Fibroblast of mammary gland (primary cell): ENCODE results near the gene GALNT10.

Source experiments
- DNase-seq: peaks from one replicate; pipeline ENCODE4 v3.0.0-alpha.2; 2010; ENCODE audit warnings: low read depth
- H3K4me3 ChIP-seq: 2 replicates; pipeline ENCODE4 v1.5.1; 2011; ENCODE audit warnings: low read depth, mild to moderate bottlenecking, low read length, moderate library complexity; ENCODE audit not compliant: control insufficient read depth
- TF ChIP-seq, protein P1 (sequence below): conservative IDR thresholded peaks from 2 replicates; pipeline ENCODE4 v1.5.1; 2011; ENCODE audit warnings: low read depth, low read length, inconsistent platforms; ENCODE audit not compliant: control insufficient read depth, insufficient read depth

Gene GALNT10

GRCh38 chr5:154377754-154378533 lies 187.4 kb downstream of the GALNT10 start:
- TF ChIP-seq, protein P1, sequence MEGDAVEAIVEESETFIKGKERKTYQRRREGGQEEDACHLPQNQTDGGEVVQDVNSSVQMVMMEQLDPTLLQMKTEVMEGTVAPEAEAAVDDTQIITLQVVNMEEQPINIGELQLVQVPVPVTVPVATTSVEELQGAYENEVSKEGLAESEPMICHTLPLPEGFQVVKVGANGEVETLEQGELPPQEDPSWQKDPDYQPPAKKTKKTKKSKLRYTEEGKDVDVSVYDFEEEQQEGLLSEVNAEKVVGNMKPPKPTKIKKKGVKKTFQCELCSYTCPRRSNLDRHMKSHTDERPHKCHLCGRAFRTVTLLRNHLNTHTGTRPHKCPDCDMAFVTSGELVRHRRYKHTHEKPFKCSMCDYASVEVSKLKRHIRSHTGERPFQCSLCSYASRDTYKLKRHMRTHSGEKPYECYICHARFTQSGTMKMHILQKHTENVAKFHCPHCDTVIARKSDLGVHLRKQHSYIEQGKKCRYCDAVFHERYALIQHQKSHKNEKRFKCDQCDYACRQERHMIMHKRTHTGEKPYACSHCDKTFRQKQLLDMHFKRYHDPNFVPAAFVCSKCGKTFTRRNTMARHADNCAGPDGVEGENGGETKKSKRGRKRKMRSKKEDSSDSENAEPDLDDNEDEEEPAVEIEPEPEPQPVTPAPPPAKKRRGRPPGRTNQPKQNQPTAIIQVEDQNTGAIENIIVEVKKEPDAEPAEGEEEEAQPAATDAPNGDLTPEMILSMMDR: no peak
- DNase-seq: no peak
- H3K4me3 ChIP-seq: no peak overlapping the region

- no peak for DNase-seq
- H3K4me3 ChIP-seq: no peak overlapping the region
- TF ChIP-seq, protein P1: no peak
These were observed 189.7 kb downstream of the GALNT10 start for GRCh38 chr5:154380263-154380662.

DNA sequence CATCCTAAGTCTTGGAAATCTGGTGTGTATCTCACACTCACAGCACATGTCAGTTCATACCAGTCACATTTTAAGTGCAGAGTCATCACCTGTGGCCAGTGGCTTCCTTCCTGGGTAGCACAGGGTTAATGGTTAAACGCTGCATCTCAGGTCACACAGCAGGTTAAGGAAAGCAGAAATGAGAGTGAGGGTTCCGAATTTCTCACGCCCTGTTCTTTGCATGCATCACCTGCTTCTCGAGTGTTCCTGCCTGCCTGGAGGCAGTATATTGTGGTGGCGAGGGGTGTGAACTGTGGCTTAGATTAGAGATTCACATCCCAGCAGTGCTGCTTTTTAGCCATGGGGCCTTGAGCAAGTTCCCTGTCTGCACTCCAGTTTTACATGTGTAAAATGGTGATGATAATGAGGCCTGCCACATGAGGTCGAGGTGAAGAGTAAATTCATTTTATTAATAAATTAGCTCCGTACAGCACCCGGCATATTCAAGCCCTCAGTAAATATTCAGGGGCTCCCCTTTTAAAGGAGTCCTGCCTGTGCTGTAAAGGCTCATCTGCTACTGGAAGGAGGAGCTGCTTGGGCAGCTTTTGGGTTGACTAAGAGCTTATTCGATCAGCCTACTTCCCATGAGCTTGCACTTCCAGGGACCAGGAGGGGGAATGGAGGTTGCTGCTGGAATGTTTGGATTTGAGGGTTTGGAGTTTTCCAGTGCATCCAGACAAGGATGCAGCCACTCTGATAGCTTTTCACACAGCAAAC lies 194.1 kb downstream of the GALNT10 start:
- TF ChIP-seq, protein P1: no peak
- DNase-seq: no peak
- no peak overlapping the region for H3K4me3 ChIP-seq

GRCh38 chr5:154385236-154385512 lies 194.6 kb downstream of the GALNT10 start:
- TF ChIP-seq, protein P1: no peak
- DNase-seq: no peak
- no peak overlapping the region for H3K4me3 ChIP-seq

- TF ChIP-seq, protein P1: no peak
- no peak overlapping the region for H3K4me3 ChIP-seq
- DNase-seq: no peak
These were observed 196.6 kb downstream of the GALNT10 start for GRCh38 chr5:154386952-154387629.

DNA sequence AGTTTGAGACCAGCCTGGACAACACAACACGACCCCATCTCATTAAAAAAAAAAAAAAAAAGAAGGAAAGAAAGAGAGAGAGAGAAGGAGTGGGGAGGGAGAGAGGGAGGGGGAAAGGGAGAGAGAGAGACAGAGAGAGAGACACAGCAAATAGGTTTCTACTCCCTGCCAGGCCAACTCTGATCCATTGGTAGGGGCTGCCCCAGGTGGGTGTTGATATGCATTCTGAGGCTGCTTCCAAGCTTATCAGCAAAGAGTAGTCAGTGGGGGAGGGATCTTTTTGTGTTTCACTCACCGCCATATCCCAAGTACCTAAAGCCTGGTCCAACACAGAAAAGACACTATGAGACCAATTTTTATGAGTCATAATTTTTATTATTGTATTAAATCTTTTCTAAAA lies 198.3 kb downstream of the GALNT10 start:
- TF ChIP-seq, protein P1: no peak
- no peak for DNase-seq
- H3K4me3 ChIP-seq: no peak overlapping the region
